Muscle layer of duodenum (tissue), 2 donors: ENCODE measurements around the gene LPP.

Experiments used
- H3K27ac ChIP-seq: one replicate; pipeline ENCODE4 v1.7.0; 2013; ENCODE audit warnings: mild to moderate bottlenecking, low read length
- H3K27me3 ChIP-seq: one replicate; pipeline ENCODE4 v1.7.0; 2013; ENCODE audit warnings: low read depth, mild to moderate bottlenecking, control low read depth, low read length
- H3K36me3 ChIP-seq, 2 donors: one replicate each; pipeline ENCODE4 v1.7.0; 2013; ENCODE audit warnings: low read length in 2 of 2, control low read depth in 1 of 2, mild to moderate bottlenecking in 1 of 2; ENCODE audit not compliant: insufficient read depth in 2 of 2, control insufficient read depth in 1 of 2
- H3K4me1 ChIP-seq, 2 donors: one replicate each; pipeline ENCODE4 v1.7.0; 2013; ENCODE audit warnings: low read length in 2 of 2, mild to moderate bottlenecking in 2 of 2, control low read depth in 1 of 2, moderate library complexity in 1 of 2; ENCODE audit not compliant: insufficient read depth in 2 of 2, control insufficient read depth in 1 of 2
- H3K4me3 ChIP-seq, 2 donors: one replicate each; pipeline ENCODE4 v1.7.0; 2013; ENCODE audit warnings: low read length in 2 of 2, low read depth in 1 of 2, mild to moderate bottlenecking in 1 of 2
- H3K9me3 ChIP-seq, 2 donors: one replicate each; pipeline ENCODE4 v1.7.0; 2013; ENCODE audit warnings: low read length in 2 of 2, control low read depth in 1 of 2, mild to moderate bottlenecking in 1 of 2; ENCODE audit not compliant: control insufficient read depth in 1 of 2
- donor health status: healthy.

LPP gene

GRCh38 chr3:188240189-188240981 is 86.4 kb downstream of the LPP start:
- Histone ChIP-seq H3K9me3 (no peaks in the 10 kb centered on the region), H3K4me1 (peaks cover 15 to 26% of the 10 kb centered on the region in 2 donors), H3K27me3 (no peaks in the 10 kb centered on the region), H3K36me3 (no peaks in the 10 kb centered on the region), H3K4me3 (peak overlapping the region in 1 of 2 donors; percentile 3), H3K27ac (no peak overlapping the region)

GRCh38 chr3:188241072-188241471 is 87.1 kb downstream of the LPP start:
- peaks cover 15 to 26% of the 10 kb centered on the region in 2 donors for H3K4me1 ChIP-seq
- no peaks in the 10 kb centered on the region for H3K9me3 ChIP-seq
- H3K27ac ChIP-seq: no peak overlapping the region
- peak overlapping the region in 1 of 2 donors; percentile 3 for H3K4me3 ChIP-seq
- no peaks in the 10 kb centered on the region for H3K36me3 ChIP-seq
- H3K27me3 ChIP-seq: no peaks in the 10 kb centered on the region

GRCh38 chr3:188241883-188242282 is 87.9 kb downstream of the LPP start:
- H3K4me1 ChIP-seq: peaks cover 15 to 32% of the 10 kb centered on the region in 2 donors
- no peaks in the 10 kb centered on the region for H3K27me3 ChIP-seq
- H3K4me3 ChIP-seq: no peak overlapping the region
- no peaks in the 10 kb centered on the region for H3K9me3 ChIP-seq
- H3K36me3 ChIP-seq: no peaks in the 10 kb centered on the region
- peak overlapping the region; percentile 56 for H3K27ac ChIP-seq

- no peaks in the 10 kb centered on the region for H3K9me3 ChIP-seq
- no peak overlapping the region for H3K4me3 ChIP-seq
- no peaks in the 10 kb centered on the region for H3K27me3 ChIP-seq
- H3K27ac ChIP-seq: peak overlapping the region; percentile 56
- H3K36me3 ChIP-seq: no peaks in the 10 kb centered on the region
- H3K4me1 ChIP-seq: peaks cover 15 to 34% of the 10 kb centered on the region in 2 donors
Observed at GRCh38 chr3:188242436-188243123, 88.6 kb downstream of the LPP start.

- H3K4me1 ChIP-seq: peaks cover 15 to 34% of the 10 kb centered on the region in 2 donors
- no peak overlapping the region for H3K4me3 ChIP-seq
- H3K27ac ChIP-seq: peak overlapping the region; percentile 21
- no peaks in the 10 kb centered on the region for H3K36me3 ChIP-seq
- no peaks in the 10 kb centered on the region for H3K27me3 ChIP-seq
- H3K9me3 ChIP-seq: no peaks in the 10 kb centered on the region
Observed at GRCh38 chr3:188243124-188243795, 89.3 kb downstream of the LPP start.

GRCh38 chr3:188244395-188244861 is 90.5 kb downstream of the LPP start:
- peaks cover 9 to 34% of the 10 kb centered on the region in 2 donors for H3K4me1 ChIP-seq
- H3K4me3 ChIP-seq: no peak overlapping the region
- H3K27ac ChIP-seq: peak overlapping the region; percentile 48
- no peaks in the 10 kb centered on the region for H3K9me3 ChIP-seq
- H3K27me3 ChIP-seq: no peaks in the 10 kb centered on the region
- H3K36me3 ChIP-seq: no peaks in the 10 kb centered on the region

- H3K9me3 ChIP-seq: no peaks in the 10 kb centered on the region
- no peak overlapping the region for H3K27ac ChIP-seq
Observed at GRCh38 chr3:188246905-188247304, 92.9 kb downstream of the LPP start.

GRCh38 chr3:188248036-188248561 is 94.1 kb downstream of the LPP start:
- peaks cover 4 to 16% of the 10 kb centered on the region in 2 donors for H3K4me1 ChIP-seq
- no peaks in the 10 kb centered on the region for H3K27me3 ChIP-seq
- no peak overlapping the region for H3K4me3 ChIP-seq
- H3K36me3 ChIP-seq: no peaks in the 10 kb centered on the region
- H3K9me3 ChIP-seq: no peaks in the 10 kb centered on the region
- H3K27ac ChIP-seq: no peak overlapping the region

More at GRCh38 chr3:188246905-188247304, 92.9 kb downstream of the LPP start:
- no peaks in the 10 kb centered on the region for H3K36me3 ChIP-seq
- no peaks in the 10 kb centered on the region for H3K27me3 ChIP-seq
- peaks cover 4 to 23% of the 10 kb centered on the region in 2 donors for H3K4me1 ChIP-seq
- H3K4me3 ChIP-seq: no peak overlapping the region

GRCh38 chr3:188253123-188253793 is 99.3 kb downstream of the LPP start:
- Histone ChIP-seq H3K27me3 (no peaks in the 10 kb centered on the region), H3K4me3 (no peak overlapping the region), H3K9me3 (no peaks in the 10 kb centered on the region), H3K4me1 (peaks cover 5 to 35% of the 10 kb centered on the region in 2 donors), H3K27ac (no peak overlapping the region), H3K36me3 (peaks cover 0 to 8% of the 10 kb centered on the region in 2 donors)

GRCh38 chr3:188253800-188254452 is 100.0 kb downstream of the LPP start:
- Histone ChIP-seq H3K27ac (no peak overlapping the region), H3K36me3 (peaks cover 0 to 8% of the 10 kb centered on the region in 2 donors), H3K4me3 (no peak overlapping the region), H3K4me1 (peaks cover 8 to 36% of the 10 kb centered on the region in 2 donors), H3K27me3 (no peaks in the 10 kb centered on the region), H3K9me3 (no peaks in the 10 kb centered on the region)
